ENCODE measurements around the gene ACSL1. TPM values are rescaled to one million over a fixed set of nuclear protein-coding genes. Genes with fewer than 3 reads are reported as not detected.

ACSL1 gene
- total and polyA plus RNA-seq, 2 donors (not counting 3 experiments of a cell fraction or from before 2014, with no cell fraction given), result 7.3 to 17.7 TPM

DNA sequence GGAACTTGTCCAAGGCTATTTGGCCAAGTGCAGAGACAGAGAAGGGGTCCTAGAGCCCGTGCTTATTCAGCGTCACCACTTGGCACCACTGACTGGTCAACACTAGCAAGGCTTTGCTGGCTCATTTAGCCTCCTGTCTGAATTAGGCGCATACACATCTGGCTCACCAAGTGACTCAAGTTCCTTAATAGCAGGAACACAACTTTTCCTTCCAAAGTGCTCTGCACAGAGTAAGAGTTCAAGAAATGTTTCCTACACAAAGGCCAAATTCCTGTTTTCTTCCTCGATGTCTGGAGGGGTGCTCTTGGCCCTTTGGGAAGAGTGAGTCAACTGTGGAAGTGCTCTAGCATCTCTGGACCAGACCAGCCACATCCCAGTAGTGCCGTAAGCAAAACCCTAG is 65.1 kb downstream of the ACSL1 start:
- no peak overlapping the region for H3K4me3 ChIP-seq (replicated peaks in 1 of 3; ENCODE audit: insufficient read depth in 1 of 3, low read depth in 1 of 3, low read length in 3 of 3)
- no peak overlapping the region for H3K4me2 ChIP-seq (ENCODE audit: insufficient read depth, low read length)
- DNase-seq (ENCODE audit: low read depth, low spot score) (no peak), FAIRE-seq (no peak)
- H3K27ac ChIP-seq (ENCODE audit: insufficient read depth, low read depth, low read length), result no peak overlapping the region
- dilution Hi-C loops (cut with MboI; ENCODE audit: extremely low pct_ligation_motif_present, low sequenced_read_pairs) (no loop called here), intact Hi-C loops (cut with micrococcal nuclease) (no loop called here)
- H3K9ac ChIP-seq (replicated peaks; ENCODE audit: extremely low read depth, insufficient read depth, low read length), result no peak overlapping the region
- H3K9me1 ChIP-seq (replicated peaks; ENCODE audit: control insufficient read depth, extremely low read depth, insufficient read depth, low read length), result no peaks in the 10 kb centered on the region
- no peaks in the 10 kb centered on the region for H4K20me1 ChIP-seq (replicated peaks; ENCODE audit: control insufficient read depth, extremely low read depth, insufficient read depth, low read length)
- H3K4me1 ChIP-seq (ENCODE audit: control insufficient read depth, extremely low read depth, insufficient read depth, low read length), result no peaks in the 10 kb centered on the region
- CTCF ChIA-PET, result no interaction called here
- TF ChIP-seq, protein P1, sequence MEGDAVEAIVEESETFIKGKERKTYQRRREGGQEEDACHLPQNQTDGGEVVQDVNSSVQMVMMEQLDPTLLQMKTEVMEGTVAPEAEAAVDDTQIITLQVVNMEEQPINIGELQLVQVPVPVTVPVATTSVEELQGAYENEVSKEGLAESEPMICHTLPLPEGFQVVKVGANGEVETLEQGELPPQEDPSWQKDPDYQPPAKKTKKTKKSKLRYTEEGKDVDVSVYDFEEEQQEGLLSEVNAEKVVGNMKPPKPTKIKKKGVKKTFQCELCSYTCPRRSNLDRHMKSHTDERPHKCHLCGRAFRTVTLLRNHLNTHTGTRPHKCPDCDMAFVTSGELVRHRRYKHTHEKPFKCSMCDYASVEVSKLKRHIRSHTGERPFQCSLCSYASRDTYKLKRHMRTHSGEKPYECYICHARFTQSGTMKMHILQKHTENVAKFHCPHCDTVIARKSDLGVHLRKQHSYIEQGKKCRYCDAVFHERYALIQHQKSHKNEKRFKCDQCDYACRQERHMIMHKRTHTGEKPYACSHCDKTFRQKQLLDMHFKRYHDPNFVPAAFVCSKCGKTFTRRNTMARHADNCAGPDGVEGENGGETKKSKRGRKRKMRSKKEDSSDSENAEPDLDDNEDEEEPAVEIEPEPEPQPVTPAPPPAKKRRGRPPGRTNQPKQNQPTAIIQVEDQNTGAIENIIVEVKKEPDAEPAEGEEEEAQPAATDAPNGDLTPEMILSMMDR (IDR thresholded peaks at IDR 0.05; ENCODE audit: extremely low read depth in 1 of 2, insufficient read depth in 1 of 2, low read depth in 1 of 2, low read length in 2 of 2), result no peak
- TF ChIP-seq POLR2AphosphoS5 (IDR thresholded peaks at IDR 0.05; ENCODE audit: insufficient read depth, low read depth, low read length) (no peak), FOS (IDR thresholded peaks at IDR 0.05; ENCODE audit: borderline replicate concordance, insufficient read depth, low read length) (no peak), POLR2A (IDR thresholded peaks at IDR 0.05; ENCODE audit: low read depth, low read length) (no peak), JUN (IDR thresholded peaks at IDR 0.05; ENCODE audit: borderline replicate concordance, insufficient read depth, insufficient read length, low read depth) (no peak), GATA2 (IDR thresholded peaks at IDR 0.05; ENCODE audit: insufficient read depth, insufficient read length, low read depth, low read length) (no peak), EZH2 (IDR thresholded peaks at IDR 0.05; ENCODE audit: borderline replicate concordance, low read depth, low read length, severe bottlenecking) (no peak), MYC (IDR thresholded peaks at IDR 0.05; ENCODE audit: low read depth, low read length) (no peak)
- TF ChIP-seq, protein P2, sequence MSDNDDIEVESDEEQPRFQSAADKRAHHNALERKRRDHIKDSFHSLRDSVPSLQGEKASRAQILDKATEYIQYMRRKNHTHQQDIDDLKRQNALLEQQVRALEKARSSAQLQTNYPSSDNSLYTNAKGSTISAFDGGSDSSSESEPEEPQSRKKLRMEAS (IDR thresholded peaks at IDR 0.05; ENCODE audit: insufficient read depth, insufficient read length), result no peak
- H3K36me3 ChIP-seq (ENCODE audit: control insufficient read depth in 2 of 2, extremely low read depth in 1 of 2, insufficient read depth in 2 of 2, low read length in 2 of 2), result no peaks in the 10 kb centered on the region
- no peaks in the 10 kb centered on the region for H3K9me3 ChIP-seq (replicated peaks; ENCODE audit: control insufficient read depth, insufficient read depth, low read length)
- no peak overlapping the region for H2AFZ ChIP-seq (ENCODE audit: low read depth, low read length)
- no peaks in the 10 kb centered on the region for H3K27me3 ChIP-seq (ENCODE audit: control insufficient read depth in 2 of 2, insufficient read depth in 2 of 2, low read length in 2 of 2)
- POLR2A ChIA-PET, result no interaction called here
- BruUV-seq (replicated peaks), result no TSS peak
- no peaks in the 10 kb centered on the region for H3K79me2 ChIP-seq (ENCODE audit: control insufficient read depth, insufficient read depth, low read length)

All from endothelial cell of umbilical vein (primary cell).